NT2/D1 (cell line): ENCODE measurements around the gene COA8.

ENCODE experiments used
- SUZ12 ChIP-seq: IDR thresholded peaks from 2 replicates; pipeline ENCODE4 v1.6.1; 2011; ENCODE audit not compliant: insufficient read length, insufficient read depth; ENCODE audit errors: extremely low read depth
- YY1 ChIP-seq: IDR thresholded peaks from 2 replicates; pipeline ENCODE4 v1.6.1; 2011; ENCODE audit not compliant: insufficient read length, insufficient read depth
- ZNF274 ChIP-seq: IDR thresholded peaks from 2 replicates; pipeline ENCODE4 v1.6.1; 2011; ENCODE audit warnings: mild to moderate bottlenecking, low read depth, low read length

GRCh38 chr14:103621860-103622259 lies 59.1 kb downstream of the COA8 start:
- TF ChIP-seq YY1, result no peak
- no peak for TF ChIP-seq ZNF274
- TF ChIP-seq SUZ12, result no peak
